GM19240 (cell line): Measurements from ENCODE around the gene RASSF8.

Experiments used
- DNase-seq: peaks from one replicate; pipeline ENCODE4 v3.0.0; 2011; ENCODE audit warnings: low spot score; ENCODE audit not compliant: insufficient read length

Gene RASSF8

GRCh38 chr12:25960961-25961360 lies 2.5 kb downstream of the RASSF8 start:
- no peak for DNase-seq

DNA sequence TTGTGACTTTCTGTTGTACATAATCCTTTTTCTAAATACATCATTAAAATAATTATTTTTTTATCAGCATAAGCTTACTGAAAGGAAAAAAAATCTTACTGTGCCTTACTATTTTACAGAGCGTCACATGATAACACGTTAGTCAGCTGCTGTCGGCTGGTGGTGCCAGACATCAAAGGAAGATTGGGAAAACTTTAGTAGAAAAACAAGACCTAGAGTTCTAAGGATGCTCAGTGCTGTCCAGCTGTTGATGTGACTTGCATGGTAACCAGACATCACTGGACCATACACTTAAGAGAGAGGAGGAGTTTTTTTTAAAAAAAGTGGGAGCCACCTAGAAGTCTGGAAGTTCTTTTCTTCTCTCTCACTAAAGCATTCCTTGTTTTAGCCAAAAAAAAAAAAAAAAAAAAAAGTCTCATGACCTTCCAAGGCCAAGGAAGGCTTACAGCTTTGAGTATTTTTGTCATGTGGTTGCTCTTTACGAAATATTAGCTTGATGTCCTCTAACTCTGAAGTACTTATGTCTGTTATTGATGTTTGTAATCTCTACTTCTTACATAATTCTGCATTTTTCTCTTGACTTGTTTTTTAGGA lies 4.5 kb downstream of the RASSF8 start:
- no peak for DNase-seq

GRCh38 chr12:25965682-25966081 lies 7.2 kb downstream of the RASSF8 start:
- no peak for DNase-seq

DNA sequence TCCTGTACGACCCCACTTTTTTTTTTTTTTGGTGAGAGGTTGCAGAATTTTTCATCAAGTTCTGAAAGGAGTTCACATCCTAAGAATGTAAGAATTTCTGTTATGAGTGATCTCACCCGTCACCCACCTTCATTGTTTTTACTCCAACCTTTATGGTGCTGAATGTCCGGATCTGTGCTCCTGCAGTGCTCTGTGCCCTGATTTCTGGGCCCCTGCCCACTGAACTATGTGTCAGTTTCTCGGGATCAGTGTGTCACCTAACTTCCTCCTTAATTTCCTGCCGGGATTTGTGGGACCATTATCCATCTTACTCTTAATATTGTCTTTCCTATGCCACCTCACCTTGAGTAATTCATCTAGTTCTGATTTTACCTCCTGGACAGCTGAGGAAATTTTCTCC lies 11.6 kb downstream of the RASSF8 start:
- no peak for DNase-seq

DNA sequence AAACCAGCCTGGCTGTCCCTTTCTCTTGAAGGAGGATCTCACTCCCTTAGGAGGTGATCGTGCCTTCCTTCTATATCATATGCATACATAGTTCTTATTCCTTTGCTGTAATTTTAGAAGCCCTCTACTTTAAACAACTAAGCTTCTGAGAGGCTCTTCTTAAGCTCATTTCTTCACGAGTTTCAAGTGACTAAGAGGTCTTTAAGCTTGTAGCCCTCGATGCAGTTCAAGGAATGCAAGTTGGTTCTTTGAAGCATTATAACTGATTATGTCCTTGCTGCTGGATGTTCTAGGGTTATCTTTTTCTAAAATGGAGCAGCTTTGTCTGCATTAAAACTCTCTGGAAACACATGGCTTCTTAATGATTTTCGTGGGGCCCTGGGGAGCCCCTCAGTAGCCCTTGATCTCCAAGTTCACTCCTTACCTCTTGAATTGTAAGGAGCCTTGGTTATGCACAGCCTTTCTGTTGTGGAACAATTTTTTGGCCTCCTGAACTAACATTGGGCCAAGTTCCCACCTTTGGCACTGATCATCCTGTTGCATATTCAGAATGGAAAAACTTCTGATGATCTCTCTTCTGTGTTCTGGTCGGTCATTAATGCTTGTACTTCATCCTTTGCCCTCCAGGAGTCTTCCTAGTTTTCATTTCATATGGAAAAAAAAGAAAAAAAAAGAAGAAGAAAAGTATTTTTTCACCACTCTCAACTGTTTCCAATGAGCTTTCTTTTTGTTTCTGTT lies 12.6 kb downstream of the RASSF8 start:
- no peak for DNase-seq

DNA sequence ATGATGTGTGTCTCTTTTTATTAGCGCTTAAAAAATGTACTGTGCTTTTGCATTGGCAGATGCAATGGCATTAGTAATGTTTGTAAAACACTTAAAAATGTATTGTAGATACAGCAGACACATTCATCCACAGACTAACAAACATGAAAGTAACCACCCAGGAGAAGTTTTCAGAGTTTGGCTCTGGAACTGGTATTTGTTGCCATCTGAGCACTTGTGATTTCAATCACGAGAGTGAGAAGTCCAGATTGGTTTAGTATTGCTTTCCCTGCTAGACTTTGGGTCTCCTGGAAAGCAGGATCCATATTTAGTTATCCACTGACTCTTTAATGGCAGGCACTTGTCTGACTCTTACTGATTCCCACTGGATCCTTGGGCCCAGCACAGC lies 13.2 kb downstream of the RASSF8 start:
- no peak for DNase-seq

GRCh38 chr12:25972783-25973182 lies 14.3 kb downstream of the RASSF8 start:
- no peak for DNase-seq

DNA sequence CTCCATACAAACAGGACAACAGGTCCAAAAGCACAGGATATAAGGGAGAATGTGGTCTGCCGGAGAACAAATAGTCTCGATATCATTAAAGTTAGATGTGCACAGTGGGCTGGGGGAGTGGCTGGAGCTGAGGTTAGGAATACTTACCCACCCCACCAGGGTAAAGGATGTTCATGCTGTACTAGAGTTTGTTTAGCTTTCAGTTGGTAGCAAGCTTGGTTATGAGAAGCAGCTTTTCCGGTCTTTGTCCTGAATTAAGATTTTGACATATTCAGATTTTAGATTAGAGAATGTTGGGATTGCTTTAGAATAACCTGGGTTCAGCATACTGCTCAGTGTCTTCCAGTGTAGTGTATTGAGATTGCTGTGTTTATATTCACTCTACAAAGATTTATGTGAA lies 16.7 kb downstream of the RASSF8 start:
- DNase-seq = no peak

GRCh38 chr12:25975682-25976081 lies 17.2 kb downstream of the RASSF8 start:
- no peak for DNase-seq

GRCh38 chr12:25976289-25976688 lies 17.8 kb downstream of the RASSF8 start:
- no peak for DNase-seq

DNA sequence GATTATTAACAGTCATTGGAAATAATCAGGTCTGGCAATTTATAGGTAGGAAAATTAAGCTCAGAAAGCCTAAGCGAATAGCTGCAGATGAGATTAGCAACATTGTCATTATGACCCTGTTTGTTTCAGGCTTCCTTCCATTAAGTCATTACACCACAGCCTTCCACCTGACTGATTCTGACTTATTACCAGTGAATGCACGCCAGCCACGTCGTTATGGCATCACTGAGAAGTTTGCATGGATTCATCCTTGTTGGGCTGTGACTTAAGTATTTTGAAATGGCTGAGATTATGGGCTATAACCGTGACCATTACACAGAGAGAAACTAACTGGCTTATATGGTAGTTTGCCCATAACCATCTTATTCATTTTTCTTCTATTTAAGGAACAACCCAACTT lies 18.6 kb downstream of the RASSF8 start:
- DNase-seq = no peak

- DNase-seq = no peak
Measured at GRCh38 chr12:25979059-25979458, 20.6 kb downstream of the RASSF8 start.

GRCh38 chr12:25979563-25979962 lies 21.1 kb downstream of the RASSF8 start:
- DNase-seq = no peak

DNA sequence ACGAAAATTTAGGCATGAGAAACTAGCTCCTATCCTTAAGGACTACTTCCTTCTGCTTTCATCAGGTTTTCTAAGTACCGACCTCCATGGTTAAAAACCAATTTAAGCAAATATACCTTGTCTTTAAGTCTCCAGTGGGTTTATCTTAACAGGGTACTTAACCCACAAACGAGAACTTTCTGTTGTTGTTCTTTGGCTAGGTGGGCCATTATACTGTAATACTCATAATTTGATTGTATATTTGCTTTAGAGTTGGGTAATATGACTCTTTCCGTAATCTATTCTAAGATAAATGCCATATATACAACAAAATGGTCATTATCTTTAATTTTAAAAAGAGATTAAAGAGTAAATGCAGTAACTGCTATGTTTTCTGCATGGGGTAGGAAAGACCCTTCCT lies 21.6 kb downstream of the RASSF8 start:
- no peak for DNase-seq

- no peak for DNase-seq
Measured at GRCh38 chr12:25981597-25981996, 23.1 kb downstream of the RASSF8 start.

DNA sequence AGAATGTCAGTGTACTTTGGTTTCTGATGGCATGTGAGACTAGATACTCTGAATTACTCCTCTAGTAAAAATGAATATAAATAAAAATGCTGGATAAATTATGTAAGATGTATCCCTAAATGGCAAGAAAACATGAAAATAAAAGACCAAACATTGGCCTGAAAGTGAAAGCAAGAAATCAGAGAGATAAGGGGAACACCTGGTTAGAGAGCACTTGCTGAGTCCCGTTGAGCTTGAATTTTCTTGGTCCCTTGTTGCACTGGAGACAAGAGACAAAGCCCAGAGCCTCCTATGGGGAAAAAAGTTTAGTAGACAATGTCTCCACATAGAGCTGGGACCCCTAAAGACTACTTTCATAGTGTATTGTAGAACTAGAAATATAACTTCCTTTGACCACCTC lies 23.9 kb downstream of the RASSF8 start:
- DNase-seq = no peak

GRCh38 chr12:25983625-25984024 lies 25.1 kb downstream of the RASSF8 start:
- no peak for DNase-seq

DNA sequence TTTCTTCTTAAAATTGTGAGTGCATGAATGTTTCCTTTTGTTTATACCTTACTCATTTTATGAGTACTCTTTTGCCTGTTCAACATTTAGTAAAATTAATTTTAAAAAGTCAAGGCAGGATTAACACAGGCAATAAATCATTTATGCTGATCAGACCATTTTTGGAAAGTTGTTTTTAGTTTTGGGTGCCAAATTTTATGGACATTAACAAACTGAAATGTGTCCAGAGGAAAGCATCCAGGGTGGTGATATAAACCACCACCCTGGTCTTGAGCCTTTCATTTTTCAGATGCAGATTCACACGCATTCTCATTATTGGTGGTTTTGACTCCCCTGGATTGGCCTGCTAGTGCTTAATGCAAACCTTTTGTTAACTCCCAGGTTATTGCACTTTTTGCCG lies 26.3 kb downstream of the RASSF8 start:
- DNase-seq = no peak

- no peak for DNase-seq
Measured at GRCh38 chr12:25985316-25986175, 27.1 kb downstream of the RASSF8 start.

- DNase-seq = no peak
Measured at GRCh38 chr12:25986180-25986579, 27.7 kb downstream of the RASSF8 start.

DNA sequence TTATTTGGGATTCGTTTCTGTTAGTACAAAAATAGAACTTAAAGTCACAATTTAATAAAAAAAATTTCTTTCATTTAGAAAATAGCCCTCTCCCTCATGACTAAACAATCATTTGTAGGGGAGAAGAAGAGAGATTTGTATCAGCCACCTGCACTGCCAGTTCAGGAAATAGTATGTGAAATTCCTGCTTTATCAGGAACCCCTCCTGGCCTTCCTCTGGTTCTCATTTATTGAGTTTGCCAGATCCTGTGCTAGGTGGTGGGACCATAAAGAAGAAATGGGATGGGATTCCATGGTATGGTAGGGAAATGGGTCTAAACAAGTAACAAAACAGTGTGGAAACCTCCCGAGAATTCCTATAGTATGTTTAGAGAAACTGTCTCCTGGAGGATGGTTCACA lies 30.0 kb downstream of the RASSF8 start:
- no peak for DNase-seq

GRCh38 chr12:25990495-25990894 lies 32.0 kb downstream of the RASSF8 start:
- DNase-seq = no peak
